HG03064 (cell line): Measurements from ENCODE around the gene IL7R.

ENCODE experiments used
- ATAC-seq: cut with Tn5 transposase; IDR thresholded peaks from one replicate; pipeline ENCODE4 v1.9.1; 2021; ENCODE audit warnings: low read depth; ENCODE audit not compliant: unreplicated experiment

The IL7R gene, protein sequence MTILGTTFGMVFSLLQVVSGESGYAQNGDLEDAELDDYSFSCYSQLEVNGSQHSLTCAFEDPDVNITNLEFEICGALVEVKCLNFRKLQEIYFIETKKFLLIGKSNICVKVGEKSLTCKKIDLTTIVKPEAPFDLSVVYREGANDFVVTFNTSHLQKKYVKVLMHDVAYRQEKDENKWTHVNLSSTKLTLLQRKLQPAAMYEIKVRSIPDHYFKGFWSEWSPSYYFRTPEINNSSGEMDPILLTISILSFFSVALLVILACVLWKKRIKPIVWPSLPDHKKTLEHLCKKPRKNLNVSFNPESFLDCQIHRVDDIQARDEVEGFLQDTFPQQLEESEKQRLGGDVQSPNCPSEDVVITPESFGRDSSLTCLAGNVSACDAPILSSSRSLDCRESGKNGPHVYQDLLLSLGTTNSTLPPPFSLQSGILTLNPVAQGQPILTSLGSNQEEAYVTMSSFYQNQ

GRCh38 chr5:35856765-35857351 lies at the start of gene IL7R:
IL7R (plus strand) TSS chr5:35856891; CDS start chr5:35856978, 87 bp downstream.
- no peak for ATAC-seq

GRCh38 chr5:35810601-35811000 lies 46.1 kb upstream of the IL7R start:
- ATAC-seq = no peak

- no peak for ATAC-seq
These were observed 45.5 kb upstream of the IL7R start for GRCh38 chr5:35811108-35811741.

DNA sequence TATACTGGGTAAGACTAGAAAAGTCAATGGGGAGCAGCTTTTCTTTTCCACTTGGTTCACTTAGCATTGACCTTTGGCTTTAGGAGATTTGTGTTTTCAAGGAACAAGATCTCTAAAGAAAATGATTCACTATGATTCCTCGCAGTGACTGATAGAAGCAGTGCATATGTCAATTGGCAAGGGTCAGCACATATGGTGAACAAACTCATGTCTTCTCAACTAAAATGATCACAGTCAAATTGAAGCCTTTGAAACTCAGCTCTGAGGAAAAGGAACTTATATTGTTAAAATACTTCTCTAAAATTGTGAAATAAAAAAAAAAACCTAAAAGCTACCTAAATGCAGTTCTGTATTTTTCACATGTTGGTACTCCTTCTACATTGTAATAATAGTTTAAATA lies 43.2 kb upstream of the IL7R start:
- no peak for ATAC-seq

DNA sequence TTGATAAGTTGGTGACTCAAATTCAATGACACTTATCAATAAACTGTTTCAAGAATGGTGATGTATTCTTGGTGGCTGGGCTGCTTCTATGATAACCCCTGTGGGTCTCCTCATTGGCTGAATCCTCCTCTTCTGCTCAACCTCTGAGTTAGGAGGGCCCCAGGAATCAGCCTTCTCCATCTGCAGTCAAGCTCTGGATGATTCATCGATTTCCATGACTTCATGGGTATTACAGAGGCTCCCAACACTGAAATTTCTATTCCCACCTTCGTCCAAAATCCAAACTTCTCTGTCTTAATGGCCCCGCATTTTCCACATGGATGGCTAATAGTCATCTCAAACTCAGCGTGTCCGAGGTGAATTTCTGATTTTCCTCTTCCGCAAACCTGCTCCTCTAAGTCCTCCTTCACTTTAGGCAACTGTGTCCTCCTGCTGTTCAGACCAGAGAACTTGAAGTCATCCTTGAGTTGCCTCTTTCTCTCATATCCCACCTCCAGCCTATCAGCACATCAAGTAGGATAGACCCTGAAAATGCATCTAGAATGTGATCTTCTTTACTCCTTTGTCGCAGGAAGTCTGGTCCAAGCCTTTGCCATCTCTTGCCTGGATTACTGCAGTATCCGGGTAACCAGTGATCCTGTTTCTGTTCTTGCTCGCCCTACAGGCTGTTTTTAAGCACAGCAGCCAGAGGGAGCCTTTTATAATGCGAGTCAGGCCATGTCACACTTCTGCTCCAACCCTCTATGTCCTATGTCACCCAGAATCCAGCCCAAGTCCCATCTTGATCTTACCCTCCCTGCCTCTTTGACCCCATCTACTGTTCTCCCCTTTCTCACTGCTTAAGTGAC lies 41.4 kb upstream of the IL7R start:
- no peak for ATAC-seq

- ATAC-seq = no peak
These were observed 39.7 kb upstream of the IL7R start for GRCh38 chr5:35816881-35817521.

DNA sequence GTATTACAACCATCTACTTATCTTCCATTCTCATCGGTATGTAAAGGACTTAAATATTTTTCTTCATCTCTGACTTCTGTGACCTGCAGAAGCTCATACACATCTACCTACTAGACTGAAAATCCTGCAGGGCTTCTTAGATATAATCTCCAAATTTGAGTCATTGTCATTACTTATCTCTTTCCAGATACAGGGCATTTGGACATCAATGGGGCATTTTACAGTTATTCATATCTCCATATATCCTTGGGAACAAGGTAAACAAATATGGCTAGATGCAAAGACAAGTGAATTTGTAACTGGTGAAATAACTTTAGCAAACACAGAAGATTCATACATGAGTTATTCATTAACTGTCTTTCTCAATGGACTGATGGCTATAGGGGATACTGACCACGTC lies 37.7 kb upstream of the IL7R start:
- ATAC-seq = no peak

DNA sequence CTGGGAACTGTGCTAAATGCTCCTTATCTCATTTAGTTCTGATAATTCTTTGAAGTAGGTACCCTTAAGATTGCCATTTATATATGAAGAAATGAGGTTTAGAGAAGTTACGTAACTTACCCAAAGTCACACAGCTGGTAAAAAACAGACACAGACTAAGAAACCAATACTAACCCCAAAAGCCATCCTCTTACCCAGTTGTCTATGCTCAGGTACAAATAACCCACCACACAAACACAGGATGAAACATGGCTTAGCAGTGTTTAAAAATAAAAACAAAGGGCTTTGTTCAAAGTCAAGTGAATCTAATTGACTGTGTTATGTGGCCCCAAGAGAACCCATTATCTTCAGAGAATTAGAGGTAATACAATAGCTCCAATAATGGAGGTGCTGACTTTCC lies 37.0 kb upstream of the IL7R start:
- no peak for ATAC-seq

DNA sequence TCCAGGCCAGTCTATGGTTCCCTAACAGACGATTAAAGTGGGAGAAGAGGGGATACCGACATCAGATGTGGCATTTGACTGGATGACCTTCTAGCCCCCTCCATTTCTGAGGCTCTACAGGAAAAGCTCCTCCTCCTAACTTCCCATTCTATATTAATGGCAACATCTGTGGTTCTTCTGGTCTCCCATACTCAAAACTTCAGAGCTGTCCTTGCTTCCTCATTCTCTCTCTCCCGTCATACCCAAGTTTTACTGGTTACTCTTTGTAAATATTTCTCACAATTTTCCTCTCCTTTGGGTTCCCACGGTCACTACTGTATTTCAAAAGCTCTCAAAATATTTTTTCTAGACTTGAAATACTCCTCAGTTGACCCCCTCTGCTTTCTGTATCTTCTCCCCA lies 36.0 kb upstream of the IL7R start:
- ATAC-seq = no peak

DNA sequence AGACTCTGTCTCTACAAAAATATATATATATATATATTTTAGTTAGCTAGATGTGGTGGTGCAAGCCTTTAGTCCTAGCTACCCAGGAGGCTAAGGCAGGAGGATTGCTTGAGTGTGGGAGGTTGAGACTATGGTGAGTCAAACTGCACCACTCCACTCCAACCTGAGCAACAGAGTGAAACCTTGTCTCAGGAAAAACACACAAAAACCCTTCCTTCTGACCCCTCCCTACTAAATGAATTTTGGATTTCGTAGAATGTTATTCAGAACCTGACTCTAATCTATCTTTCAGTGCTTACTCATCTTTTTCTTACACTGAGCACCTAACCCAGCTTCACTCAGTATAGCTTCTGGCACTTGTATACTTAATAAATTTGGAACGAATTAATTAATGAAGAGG lies 35.2 kb upstream of the IL7R start:
- no peak for ATAC-seq

- ATAC-seq = no peak
These were observed 34.2 kb upstream of the IL7R start for GRCh38 chr5:35822511-35822910.

DNA sequence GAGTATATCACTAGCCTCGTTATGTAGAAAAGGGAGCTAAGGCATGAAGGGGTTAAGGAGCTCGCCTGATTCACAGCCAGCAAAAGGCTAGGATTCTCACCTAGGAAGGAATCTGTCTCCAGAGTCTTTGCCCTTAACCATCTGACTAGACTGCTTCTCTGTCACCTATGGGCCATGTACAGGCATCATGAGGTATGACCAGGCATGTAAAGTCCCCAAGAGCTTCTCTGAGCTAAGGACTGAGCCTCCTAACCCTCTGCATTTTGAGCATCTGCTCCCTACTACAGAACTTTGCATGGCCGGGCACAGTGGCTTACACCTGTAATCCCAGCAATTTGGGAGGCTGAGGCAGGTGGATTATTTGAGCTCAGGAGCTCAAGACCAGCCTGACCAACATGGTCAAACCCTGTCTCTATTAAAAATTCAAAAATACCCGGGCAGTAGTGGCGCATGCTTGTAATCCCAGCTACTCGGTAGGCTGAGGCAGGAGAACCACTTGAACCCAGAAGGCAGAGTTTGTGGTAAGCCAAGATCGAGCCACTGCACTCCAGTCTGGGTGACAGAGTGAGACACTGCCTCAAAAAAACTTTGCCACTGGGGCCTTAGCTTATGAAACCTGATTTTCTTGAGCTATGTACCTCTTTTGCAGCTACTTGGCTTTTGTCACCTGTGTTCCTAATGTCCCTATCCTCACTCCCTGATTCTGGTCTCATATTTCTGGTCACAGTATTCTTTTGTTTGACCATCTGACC lies 33.2 kb upstream of the IL7R start:
- no peak for ATAC-seq

DNA sequence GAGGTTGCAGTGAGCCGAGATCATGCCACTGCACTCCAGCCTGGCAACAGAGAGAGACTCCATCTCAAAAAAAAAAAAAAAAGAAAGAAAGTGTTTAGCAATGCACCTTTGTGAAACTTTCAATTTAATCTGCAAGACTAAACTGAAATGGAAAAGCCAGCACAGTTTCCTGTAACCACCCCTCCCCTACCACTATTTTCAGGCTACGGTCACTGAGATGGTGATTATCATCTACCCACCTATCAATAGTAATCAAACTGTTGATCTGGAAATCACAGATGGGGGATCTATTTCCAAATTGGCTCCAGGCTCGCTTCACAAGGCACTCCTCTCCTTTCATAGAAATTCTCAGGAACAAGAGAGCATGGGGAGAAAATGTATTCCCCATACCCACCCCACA lies 30.6 kb upstream of the IL7R start:
- ATAC-seq = no peak

- no peak for ATAC-seq
These were observed 30.1 kb upstream of the IL7R start for GRCh38 chr5:35826554-35826953.

DNA sequence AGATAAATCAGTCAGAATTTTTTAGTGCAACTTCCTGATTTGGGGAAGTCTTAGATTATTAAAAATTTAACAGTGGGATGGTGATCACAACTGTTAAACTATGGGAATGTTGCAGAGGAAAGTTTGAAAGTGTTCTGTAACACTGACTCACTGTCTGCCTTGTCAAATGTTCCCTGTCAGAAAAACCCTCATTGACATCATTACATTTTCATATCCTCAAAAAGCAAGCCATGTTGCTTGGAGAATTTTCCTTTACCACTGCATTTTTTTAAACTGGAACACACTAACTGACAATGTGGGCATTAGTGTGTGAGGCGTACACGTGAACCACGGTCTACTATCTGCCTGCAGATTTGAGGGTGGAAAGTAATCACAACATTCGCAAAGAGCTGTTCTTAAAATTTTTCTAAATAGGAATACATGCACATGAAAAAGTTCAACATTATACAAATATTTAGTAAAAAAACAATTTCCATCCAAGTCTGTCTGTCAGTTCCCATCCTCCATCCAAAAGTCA lies 28.6 kb upstream of the IL7R start:
- no peak for ATAC-seq

GRCh38 chr5:35830587-35830986 lies 26.1 kb upstream of the IL7R start:
- no peak for ATAC-seq

- no peak for ATAC-seq
These were observed 23.9 kb upstream of the IL7R start for GRCh38 chr5:35832762-35833161.

DNA sequence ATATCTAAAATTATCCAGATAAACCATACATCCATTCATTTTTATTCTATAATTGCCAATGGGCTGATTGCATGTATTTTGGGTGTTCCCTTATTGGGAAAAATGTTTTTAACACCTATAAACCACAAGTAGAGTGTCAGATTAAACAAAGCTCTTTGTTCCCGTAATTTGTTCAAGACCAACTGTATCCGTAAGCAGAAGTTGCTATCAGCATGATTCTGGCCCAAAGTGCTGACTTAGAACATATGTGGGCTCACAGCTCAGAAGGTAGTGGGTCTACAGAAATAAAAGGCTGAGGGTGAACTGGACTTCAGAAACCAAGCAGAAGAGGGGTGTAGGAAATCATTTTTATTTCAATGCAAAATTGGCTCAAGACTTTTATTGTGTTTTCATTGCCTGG lies 23.5 kb upstream of the IL7R start:
- no peak for ATAC-seq
